Stimulated activated naive B cell treated with anti-CD40 and anti-IgM and Interleukin-4, amounts not matched to agents 10 μg/mL and 1 μg/mL and 100 μg/mL, for 72 hours (primary cell): ENCODE measurements around the gene ZNF618.

Experiments used
- ATAC-seq, 2 donors: fragments of 150-1000 bp; cut with Tn5 transposase; replicated peaks; 2 replicates each; pipeline ENCODE4 v1.10.0; 2021; ENCODE audit warnings: moderate library complexity in 1 of 2
- DNase-seq: peaks from one replicate; pipeline ENCODE4 v3.0.0; 2021
- H3K27ac Mint-ChIP-seq: one replicate; pipeline ENCODE4 v1.8.0; 2022; ENCODE audit warnings: mild to moderate bottlenecking, mixed read lengths
- H3K27me3 Mint-ChIP-seq, 2 donors: one replicate each; pipeline ENCODE4 v1.8.0; 2022; ENCODE audit warnings: mixed read lengths in 2 of 2
- H3K36me3 Mint-ChIP-seq, 2 donors: one replicate each; pipeline ENCODE4 v1.8.0; 2022; ENCODE audit warnings: mixed read lengths in 2 of 2, mild to moderate bottlenecking in 1 of 2
- H3K4me1 Mint-ChIP-seq, 2 donors: one replicate each; pipeline ENCODE4 v1.8.0; 2022; ENCODE audit warnings: mixed read lengths in 2 of 2, mild to moderate bottlenecking in 1 of 2
- H3K4me3 Mint-ChIP-seq, 2 donors: one replicate each; pipeline ENCODE4 v1.8.0; 2022; ENCODE audit warnings: mild to moderate bottlenecking in 2 of 2, mixed read lengths in 2 of 2, moderate library complexity in 1 of 2
- H3K9me3 Mint-ChIP-seq, 2 donors: one replicate each; pipeline ENCODE4 v1.8.0; 2022; ENCODE audit warnings: mixed read lengths in 2 of 2, mild to moderate bottlenecking in 1 of 2

Gene ZNF618

DNA sequence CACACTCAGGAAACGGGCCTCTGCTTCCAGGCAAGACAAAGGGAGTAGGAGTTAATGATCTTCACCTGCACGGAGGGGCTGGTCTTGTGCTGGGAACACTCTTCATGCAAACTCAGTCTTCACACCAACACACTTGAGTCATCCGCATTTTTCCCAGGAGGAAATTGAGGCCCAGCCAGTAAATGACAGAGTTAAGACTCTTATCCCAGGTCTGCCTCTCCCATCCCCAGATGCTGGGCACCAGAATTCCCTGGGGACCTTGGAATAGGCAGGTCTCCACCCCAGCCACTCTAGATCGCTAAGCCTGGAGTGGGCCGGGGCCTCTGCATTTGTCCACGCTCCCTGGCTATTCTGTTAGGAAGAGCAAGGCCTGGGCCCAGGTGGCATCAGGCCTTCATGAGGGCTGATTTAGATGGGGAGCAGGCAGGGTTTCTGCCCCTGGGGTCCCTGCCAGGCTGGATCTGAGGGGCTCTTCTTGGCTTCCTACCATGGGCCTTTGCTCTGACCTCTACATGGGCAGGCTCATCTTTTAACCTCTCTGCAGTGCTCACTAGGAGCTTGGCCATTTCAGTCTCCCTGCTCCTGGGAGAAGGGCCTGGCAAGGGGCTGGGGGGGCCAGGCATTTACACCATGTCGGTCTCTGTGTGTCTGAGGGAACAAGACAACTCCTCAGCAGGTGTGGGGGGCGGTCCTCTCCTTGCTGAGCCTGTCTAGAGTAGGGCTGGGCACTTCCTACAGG, 124.7 kb downstream of the ZNF618 start:
- H3K4me1 Mint-ChIP-seq = peaks cover 0 to 4% of the 10 kb centered on the region in 2 donors
- H3K36me3 Mint-ChIP-seq = peaks cover 0 to 3% of the 10 kb centered on the region in 2 donors
- DNase-seq (no peak), ATAC-seq (no peak)
- H3K9me3 Mint-ChIP-seq = no peaks in the 10 kb centered on the region
- no peaks in the 10 kb centered on the region for H3K27me3 Mint-ChIP-seq
- no peak overlapping the region for H3K4me3 Mint-ChIP-seq
- no peak overlapping the region for H3K27ac Mint-ChIP-seq

DNA sequence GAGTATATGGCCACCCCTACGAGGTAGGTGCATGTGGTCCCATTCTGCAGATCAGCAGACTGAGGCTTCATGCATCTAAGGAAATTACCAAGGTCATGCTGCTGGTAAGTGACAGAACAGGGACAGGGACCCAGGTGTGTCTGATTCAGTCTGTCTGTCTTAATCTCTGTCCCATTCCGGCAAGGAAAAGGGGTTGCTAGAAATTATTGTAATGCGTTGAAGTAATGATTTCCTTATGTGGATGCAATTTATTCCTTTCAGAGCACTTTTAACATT, 125.2 kb downstream of the ZNF618 start:
- no peak for DNase-seq
- Mint-ChIP-seq H3K27ac (no peak overlapping the region), H3K4me1 (peaks cover 0 to 4% of the 10 kb centered on the region in 2 donors)

DNA sequence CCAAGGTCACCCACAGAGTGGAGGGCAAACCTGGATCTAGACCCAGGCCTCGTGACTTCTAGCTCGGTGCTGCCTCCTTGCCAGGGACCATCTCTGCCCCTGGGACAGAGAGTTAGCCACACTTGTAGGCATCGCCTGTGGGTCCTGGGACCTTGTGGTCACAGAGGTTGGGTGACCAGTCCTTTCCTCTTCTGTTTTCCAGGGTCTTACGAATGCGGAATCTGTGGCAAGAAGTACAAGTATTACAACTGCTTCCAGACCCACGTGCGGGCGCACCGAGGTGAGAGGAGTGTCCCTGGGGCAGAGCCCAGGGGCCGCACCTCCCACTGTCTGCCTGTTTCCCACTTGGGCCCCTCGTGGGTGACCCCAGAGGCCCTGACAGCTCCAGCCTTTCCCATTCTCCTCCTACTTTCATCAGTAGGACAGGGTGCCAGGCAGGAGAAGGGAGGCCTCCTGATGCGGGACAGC, 125.7 kb downstream of the ZNF618 start:
- H3K4me3 Mint-ChIP-seq = no peak overlapping the region
- no peaks in the 10 kb centered on the region for H3K9me3 Mint-ChIP-seq
- ATAC-seq (no peak), DNase-seq (no peak)
- H3K4me1 Mint-ChIP-seq = peaks cover 0 to 4% of the 10 kb centered on the region in 2 donors
- H3K27me3 Mint-ChIP-seq = no peaks in the 10 kb centered on the region
- no peak overlapping the region for H3K27ac Mint-ChIP-seq
- peaks cover 0 to 6% of the 10 kb centered on the region in 2 donors for H3K36me3 Mint-ChIP-seq

More for the DNA sequence above, 125.2 kb downstream of the ZNF618 start:
- no peaks in the 10 kb centered on the region for H3K9me3 Mint-ChIP-seq
- no peaks in the 10 kb centered on the region for H3K27me3 Mint-ChIP-seq
- H3K36me3 Mint-ChIP-seq = peaks cover 0 to 3% of the 10 kb centered on the region in 2 donors
- H3K4me3 Mint-ChIP-seq = no peak overlapping the region
- ATAC-seq = no peak

DNA sequence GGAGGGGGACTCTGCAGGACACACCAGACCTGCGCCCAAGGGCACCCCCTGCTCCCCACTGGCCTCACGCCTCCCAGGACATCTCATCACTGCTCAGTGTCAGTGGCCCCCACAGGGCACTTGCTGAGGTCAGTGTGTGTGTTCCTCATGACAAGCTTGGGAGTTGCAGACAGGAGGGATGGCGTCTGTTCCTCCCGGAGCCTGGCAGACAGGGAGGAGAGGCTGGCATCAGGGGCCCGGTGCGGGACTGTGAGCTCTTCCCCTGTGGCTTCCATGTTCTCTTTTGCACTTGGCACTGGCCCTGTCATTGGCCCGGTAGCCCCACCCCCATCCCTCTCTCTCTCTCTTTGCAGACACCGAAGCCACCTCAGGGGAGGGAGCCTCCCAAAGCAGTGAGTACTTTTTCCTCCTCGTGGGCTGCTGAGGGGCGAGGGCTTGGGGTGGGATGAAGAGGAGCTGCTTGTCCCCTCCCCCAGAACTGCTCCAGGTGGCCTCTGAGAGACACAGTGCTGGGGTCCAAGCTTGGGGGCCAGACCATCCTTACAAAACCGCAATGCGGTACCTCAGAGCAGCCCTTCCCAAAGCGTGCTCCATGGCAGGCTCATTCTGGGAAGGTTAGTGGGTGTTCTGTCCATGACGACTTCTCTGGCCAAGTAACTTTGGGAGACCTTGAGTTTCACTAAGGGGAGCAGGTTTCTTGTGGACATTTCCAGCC, 126.3 kb downstream of the ZNF618 start:
- ATAC-seq (no peak), DNase-seq (no peak)
- Mint-ChIP-seq H3K9me3 (no peaks in the 10 kb centered on the region), H3K27ac (no peak overlapping the region), H3K4me1 (peaks cover 0 to 4% of the 10 kb centered on the region in 2 donors), H3K4me3 (no peak overlapping the region), H3K27me3 (no peaks in the 10 kb centered on the region), H3K36me3 (peaks cover 0 to 6% of the 10 kb centered on the region in 2 donors)

DNA sequence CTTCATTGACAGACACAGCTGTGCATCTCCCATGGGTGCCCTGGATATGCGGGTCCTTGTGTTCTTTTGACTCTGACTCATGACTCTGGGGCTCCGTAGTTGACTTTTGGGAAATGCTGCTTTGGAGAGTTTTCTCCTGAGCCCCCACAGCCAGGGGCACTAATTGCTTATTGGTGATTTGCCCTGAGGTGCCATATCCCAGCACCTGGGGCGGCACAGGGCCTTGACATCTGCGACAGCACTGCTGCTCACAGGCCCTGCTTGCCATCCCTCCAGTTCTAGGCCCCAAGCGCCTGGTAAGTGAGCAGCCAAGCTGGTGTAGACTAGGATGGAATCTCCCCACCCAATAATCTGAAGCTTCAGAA, 126.9 kb downstream of the ZNF618 start:
- Mint-ChIP-seq H3K36me3 (peaks cover 0 to 6% of the 10 kb centered on the region in 2 donors), H3K27me3 (no peaks in the 10 kb centered on the region), H3K9me3 (no peaks in the 10 kb centered on the region), H3K27ac (no peak overlapping the region), H3K4me3 (no peak overlapping the region), H3K4me1 (peaks cover 0 to 4% of the 10 kb centered on the region in 2 donors)
- DNase-seq (no peak), ATAC-seq (no peak)

DNA sequence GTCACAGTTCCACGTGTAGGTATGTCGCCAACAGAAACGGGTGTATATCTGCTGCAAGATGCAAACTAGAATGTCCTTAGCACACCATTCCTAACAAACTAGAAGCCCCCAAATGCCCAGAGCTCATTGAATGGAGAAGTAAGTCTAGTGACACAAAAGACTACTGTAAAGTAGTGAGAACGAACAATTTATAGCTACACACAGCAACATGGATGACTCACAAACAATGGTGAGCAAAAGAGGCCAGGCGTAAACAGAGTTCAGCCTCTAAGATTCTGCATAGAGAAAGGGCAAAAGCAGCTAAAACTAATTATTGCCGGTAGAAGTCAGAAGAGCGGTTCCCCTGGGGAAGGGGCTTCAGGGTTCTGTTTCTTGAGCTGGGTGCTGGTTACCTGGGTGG, 127.2 kb downstream of the ZNF618 start:
- no peaks in the 10 kb centered on the region for H3K9me3 Mint-ChIP-seq
- H3K27me3 Mint-ChIP-seq = no peaks in the 10 kb centered on the region
- ATAC-seq (no peak), DNase-seq (no peak)
- H3K4me3 Mint-ChIP-seq = no peak overlapping the region
- H3K36me3 Mint-ChIP-seq = peaks cover 0 to 6% of the 10 kb centered on the region in 2 donors
- no peak overlapping the region for H3K27ac Mint-ChIP-seq
- H3K4me1 Mint-ChIP-seq = peaks cover 0 to 4% of the 10 kb centered on the region in 2 donors

DNA sequence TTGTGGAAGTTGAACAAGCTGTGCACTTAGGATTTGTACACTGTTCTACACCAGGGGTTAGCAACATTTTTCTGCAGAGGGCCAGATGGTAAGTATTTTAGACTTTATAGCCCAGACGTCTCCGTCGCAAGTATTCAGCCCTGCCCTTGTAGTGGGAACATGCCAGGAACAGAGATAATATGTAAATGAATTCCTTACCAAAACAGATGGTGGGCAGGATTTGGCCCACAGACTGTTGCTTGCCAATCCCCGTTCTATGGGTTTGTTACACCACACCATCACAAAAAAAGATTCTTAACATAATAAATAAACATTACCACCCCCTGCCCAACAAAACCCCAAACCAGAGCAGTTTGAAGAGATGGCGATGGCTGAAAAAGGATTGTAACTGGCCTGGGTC, 127.6 kb downstream of the ZNF618 start:
- H3K27ac Mint-ChIP-seq = no peak overlapping the region
- no peaks in the 10 kb centered on the region for H3K27me3 Mint-ChIP-seq
- H3K36me3 Mint-ChIP-seq = peaks cover 0 to 6% of the 10 kb centered on the region in 2 donors
- H3K9me3 Mint-ChIP-seq = no peaks in the 10 kb centered on the region
- ATAC-seq (no peak), DNase-seq (no peak)
- H3K4me3 Mint-ChIP-seq = no peak overlapping the region
- H3K4me1 Mint-ChIP-seq = peaks cover 0 to 4% of the 10 kb centered on the region in 2 donors

DNA sequence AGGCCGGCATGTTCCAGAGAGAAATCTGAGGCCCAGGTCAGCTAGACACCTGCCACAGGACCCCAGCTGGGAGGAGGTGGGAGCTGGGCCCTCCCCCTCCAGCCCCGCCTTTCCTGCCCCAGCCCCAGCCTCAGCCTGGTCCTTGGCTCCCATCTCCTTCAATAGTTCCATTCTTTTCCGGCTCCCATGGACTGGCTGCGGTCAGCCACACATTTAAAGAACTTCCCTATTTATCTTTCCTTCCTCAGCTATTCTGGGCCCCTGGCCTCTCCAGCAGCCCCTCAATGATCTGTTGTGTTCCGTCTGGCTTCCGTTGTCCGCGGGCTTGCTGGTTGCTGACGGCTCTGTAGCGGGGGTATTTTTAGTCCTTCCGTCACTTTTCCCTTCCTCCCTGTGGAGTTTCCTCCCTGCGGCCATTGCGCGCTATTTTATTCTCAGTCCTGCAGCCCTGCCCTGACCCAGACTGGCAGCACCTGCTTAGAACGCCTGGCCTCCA, 128.2 kb downstream of the ZNF618 start:
- Mint-ChIP-seq H3K4me1 (peaks cover 0 to 4% of the 10 kb centered on the region in 2 donors), H3K9me3 (no peaks in the 10 kb centered on the region), H3K27me3 (no peaks in the 10 kb centered on the region), H3K36me3 (peaks cover 0 to 6% of the 10 kb centered on the region in 2 donors), H3K27ac (no peak overlapping the region), H3K4me3 (no peak overlapping the region)
- ATAC-seq = no peak
- no peak for DNase-seq

DNA sequence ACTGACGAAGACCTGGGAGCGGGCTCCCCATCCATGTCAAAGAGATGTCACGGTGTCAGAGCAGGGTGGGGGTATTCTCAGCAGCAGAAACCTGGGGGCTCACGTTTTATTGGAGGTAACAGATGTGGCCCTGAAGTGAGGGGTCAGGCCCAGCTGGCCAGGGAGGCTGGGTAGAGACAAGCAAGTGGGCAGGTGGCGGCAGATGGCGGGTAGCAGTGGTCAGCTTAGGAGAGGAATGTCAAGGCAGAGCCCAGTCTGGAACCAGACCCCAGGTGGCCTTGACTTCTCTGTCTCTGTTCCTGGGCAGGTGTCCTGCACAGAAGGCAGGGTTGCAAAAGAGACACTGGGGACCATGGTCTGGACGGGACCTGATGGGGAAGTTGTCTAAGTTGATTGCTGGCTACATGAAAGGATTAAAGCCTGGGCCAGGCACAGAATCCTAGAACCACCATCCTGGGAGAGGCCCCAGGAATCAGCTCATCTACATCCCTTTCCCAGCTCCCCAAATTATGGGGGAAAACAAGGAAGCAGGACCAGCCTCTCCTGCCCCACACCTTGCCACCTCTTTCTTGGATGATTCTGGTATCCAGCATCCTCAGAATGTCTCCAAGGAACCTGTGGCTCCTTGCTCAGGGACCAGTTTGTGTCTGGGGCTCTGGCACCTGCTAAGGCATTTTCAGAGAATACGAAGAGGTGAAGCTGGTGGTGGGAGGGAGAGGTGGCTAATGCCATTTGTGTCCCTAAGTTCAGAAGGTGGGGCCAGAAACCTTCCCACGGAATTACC, 129.5 kb downstream of the ZNF618 start:
- no peaks in the 10 kb centered on the region for H3K27me3 Mint-ChIP-seq
- H3K36me3 Mint-ChIP-seq = peaks cover 0 to 6% of the 10 kb centered on the region in 2 donors
- peaks cover 0 to 4% of the 10 kb centered on the region in 2 donors for H3K4me1 Mint-ChIP-seq
- DNase-seq (no peak), ATAC-seq (no peak)
- no peak overlapping the region for H3K4me3 Mint-ChIP-seq
- H3K27ac Mint-ChIP-seq = no peak overlapping the region
- H3K9me3 Mint-ChIP-seq = no peaks in the 10 kb centered on the region

DNA sequence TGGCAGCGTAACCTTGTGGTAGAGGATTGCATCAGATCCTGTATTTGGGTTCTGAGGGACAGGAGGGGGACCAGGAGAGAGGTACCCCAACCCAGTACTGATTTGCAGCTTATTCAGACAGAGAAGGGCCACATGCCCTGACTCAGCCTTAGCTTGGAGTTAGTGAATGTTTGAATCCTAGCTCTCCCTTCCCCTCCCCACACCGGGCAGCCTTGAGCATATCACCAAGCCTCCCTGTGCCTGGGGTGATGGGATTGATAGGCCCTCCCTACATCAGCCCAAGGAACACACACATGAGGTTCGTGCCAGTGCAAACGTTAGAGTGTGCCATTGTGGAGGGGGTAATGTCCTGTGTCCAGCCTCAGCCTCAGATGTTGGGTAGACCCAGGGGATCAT, 130.0 kb downstream of the ZNF618 start:
- no peak for ATAC-seq

DNA sequence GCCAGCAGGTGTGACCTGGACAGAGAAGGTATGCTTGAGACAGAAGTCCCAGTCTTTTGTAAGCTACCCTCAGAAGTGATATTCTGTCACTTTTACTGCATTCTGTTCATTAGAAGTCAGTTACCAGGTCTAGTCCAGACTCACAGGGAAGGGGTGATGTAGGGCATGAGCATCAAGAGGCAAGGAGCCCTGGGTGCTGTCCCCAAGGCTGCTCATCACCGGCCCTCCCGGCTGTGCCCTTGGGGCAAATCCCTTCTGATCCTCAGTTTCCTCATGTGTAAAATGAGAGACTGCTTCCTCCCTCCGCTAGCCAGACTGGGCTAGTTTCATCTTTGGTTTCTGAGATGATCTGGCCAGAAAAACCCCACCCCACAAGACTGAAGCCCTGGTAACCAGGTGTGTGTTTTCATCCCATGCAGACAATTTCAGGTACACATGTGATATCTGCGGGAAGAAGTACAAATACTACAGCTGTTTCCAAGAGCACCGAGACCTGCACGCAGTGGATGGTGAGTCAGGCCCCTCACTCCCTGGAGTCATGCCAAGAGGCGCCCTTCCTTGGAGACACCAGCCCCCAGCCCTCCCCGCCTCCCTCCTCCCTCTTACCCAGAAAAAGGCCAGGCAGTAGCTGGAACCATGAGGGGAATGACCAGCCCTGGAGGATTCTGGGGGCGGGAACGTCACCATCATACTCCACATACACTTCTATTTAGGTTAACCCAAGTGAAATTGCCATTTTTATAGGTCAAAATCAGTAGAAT, 131.0 kb downstream of the ZNF618 start:
- no peak overlapping the region for H3K27ac Mint-ChIP-seq
- H3K4me1 Mint-ChIP-seq = peaks cover 0 to 4% of the 10 kb centered on the region in 2 donors
- ATAC-seq = no peak

More for the DNA sequence above, 130.0 kb downstream of the ZNF618 start:
- H3K4me3 Mint-ChIP-seq = no peak overlapping the region
- H3K36me3 Mint-ChIP-seq = peaks cover 0 to 7% of the 10 kb centered on the region in 2 donors
- no peaks in the 10 kb centered on the region for H3K27me3 Mint-ChIP-seq
- no peaks in the 10 kb centered on the region for H3K9me3 Mint-ChIP-seq
- H3K4me1 Mint-ChIP-seq = peaks cover 0 to 4% of the 10 kb centered on the region in 2 donors
- H3K27ac Mint-ChIP-seq = no peak overlapping the region
- DNase-seq = no peak

DNA sequence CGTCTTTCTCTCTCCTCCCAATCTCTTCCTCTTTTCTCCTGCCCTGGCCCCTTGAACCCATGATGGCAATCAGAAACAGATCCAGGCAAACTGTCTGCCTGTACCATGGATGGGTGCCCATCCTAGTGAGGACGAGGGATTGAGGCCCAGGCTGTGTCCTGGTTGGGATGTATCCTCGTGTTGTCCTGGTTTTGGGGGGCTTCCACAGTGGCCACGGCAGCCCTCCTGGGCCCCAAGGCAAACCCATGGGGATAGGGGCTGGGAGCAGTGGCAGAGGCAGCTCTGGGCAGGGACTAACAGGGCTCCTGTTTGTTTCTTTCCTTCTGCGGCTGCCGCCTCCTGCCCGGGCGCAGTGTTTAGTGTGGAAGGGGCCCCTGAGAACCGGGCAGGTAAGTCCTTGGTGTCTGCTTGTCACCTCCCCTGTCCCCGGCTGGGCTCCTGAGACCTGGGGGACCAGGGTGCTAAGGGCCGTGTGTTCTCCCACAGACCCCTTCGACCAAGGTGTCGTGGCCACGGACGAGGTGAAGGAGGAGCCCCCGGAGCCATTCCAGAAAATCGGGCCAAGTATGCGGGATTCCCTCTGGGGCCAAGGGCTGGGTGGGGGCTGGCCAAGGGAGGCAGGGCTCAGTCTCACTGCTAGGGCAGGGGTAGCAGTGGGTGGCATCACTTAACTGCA, 132.0 kb downstream of the ZNF618 start:
- Mint-ChIP-seq H3K4me1 (peaks cover 0 to 4% of the 10 kb centered on the region in 2 donors), H3K9me3 (peaks cover 4 to 10% of the 10 kb centered on the region in 2 donors), H3K27me3 (no peaks in the 10 kb centered on the region), H3K27ac (no peak overlapping the region), H3K4me3 (no peak overlapping the region), H3K36me3 (peaks cover 10 to 14% of the 10 kb centered on the region in 2 donors)
- ATAC-seq (no peak), DNase-seq (no peak)

More for the DNA sequence above, 131.0 kb downstream of the ZNF618 start:
- Mint-ChIP-seq H3K4me3 (no peak overlapping the region), H3K9me3 (peaks cover 0 to 5% of the 10 kb centered on the region in 2 donors), H3K27me3 (no peaks in the 10 kb centered on the region), H3K36me3 (peaks cover 6 to 11% of the 10 kb centered on the region in 2 donors)
- DNase-seq = no peak

DNA sequence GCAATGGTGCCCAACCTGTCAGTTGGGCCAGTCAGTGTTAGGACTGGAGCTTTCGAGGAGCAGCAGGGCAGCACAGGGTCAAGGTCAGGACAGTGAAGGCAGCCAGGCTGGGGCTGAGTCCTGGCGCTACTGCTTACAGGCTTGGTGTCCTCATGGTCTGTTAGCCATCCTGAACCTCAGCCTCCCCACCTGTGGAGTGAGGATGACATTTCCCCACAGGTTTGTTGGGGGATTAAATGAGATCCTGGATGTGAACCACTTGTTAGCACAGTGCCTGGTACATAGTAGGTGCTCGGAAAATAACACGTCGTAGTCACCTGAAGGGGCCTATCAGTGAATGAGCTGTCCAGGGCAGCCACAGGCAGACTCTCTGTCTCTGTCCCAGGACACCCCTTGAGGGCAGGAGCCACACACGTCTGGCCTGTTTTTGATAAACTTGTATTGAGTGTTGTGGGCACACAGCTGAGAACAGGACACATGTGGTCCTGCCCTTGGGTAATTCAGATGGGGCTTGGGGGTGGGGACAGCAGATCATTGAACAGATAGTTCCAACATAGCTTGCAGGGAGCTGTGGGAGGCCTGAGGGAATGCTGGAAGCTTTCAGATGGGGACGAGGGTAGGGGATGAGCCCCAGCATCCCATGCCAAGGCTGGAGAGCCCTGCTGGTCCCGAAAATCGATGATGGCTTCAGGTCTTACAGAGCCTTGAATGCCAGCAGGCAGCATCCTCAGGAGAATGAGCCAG, 132.7 kb downstream of the ZNF618 start:
- Mint-ChIP-seq H3K9me3 (peaks cover 4 to 10% of the 10 kb centered on the region in 2 donors), H3K27me3 (no peaks in the 10 kb centered on the region), H3K27ac (no peak overlapping the region), H3K4me1 (peaks cover 0 to 4% of the 10 kb centered on the region in 2 donors), H3K4me3 (no peak overlapping the region), H3K36me3 (peaks cover 10 to 14% of the 10 kb centered on the region in 2 donors)
- DNase-seq (no peak), ATAC-seq (no peak)
